GM10266 (cell line): Measurements from ENCODE around the gene PACRG.

Experiments
- DNase-seq: peaks from one replicate; pipeline ENCODE4 v3.0.0; 2012; ENCODE audit errors: extremely low spot score
- CTCF ChIP-seq: IDR thresholded peaks from 2 replicates; pipeline ENCODE4 v1.5.1; 2012; ENCODE audit warnings: mild to moderate bottlenecking, low read depth; ENCODE audit not compliant: control insufficient read depth, insufficient read depth; ENCODE audit errors: missing control alignments

Gene PACRG

GRCh38 chr6:162921062-162921461, 193.3 kb downstream of the PACRG start:
- no peak for TF ChIP-seq CTCF
- DNase-seq: no peak

GRCh38 chr6:162921510-162922040, 193.8 kb downstream of the PACRG start:
- TF ChIP-seq CTCF: no peak
- DNase-seq: no peak

GRCh38 chr6:162922563-162923166, 194.9 kb downstream of the PACRG start:
- DNase-seq: no peak
- TF ChIP-seq CTCF: no peak

- no peak for DNase-seq
- no peak for TF ChIP-seq CTCF
Observed at GRCh38 chr6:162934844-162935243, 207.1 kb downstream of the PACRG start.

GRCh38 chr6:162940426-162940825, 212.7 kb downstream of the PACRG start:
- no peak for DNase-seq
- no peak for TF ChIP-seq CTCF

- no peak for DNase-seq
- TF ChIP-seq CTCF: no peak
Observed at GRCh38 chr6:162941128-162941527, 213.4 kb downstream of the PACRG start.

GRCh38 chr6:162942866-162943265, 215.1 kb downstream of the PACRG start:
- no peak for DNase-seq
- TF ChIP-seq CTCF: no peak
